Measurements from ENCODE around the gene OPN1LW.
"Not testable (repeated sequence)": the region's sequence is repeated elsewhere in the genome, so short reads cannot be mapped to it uniquely, and the experiment has no call there.

The OPN1LW gene

DNA sequence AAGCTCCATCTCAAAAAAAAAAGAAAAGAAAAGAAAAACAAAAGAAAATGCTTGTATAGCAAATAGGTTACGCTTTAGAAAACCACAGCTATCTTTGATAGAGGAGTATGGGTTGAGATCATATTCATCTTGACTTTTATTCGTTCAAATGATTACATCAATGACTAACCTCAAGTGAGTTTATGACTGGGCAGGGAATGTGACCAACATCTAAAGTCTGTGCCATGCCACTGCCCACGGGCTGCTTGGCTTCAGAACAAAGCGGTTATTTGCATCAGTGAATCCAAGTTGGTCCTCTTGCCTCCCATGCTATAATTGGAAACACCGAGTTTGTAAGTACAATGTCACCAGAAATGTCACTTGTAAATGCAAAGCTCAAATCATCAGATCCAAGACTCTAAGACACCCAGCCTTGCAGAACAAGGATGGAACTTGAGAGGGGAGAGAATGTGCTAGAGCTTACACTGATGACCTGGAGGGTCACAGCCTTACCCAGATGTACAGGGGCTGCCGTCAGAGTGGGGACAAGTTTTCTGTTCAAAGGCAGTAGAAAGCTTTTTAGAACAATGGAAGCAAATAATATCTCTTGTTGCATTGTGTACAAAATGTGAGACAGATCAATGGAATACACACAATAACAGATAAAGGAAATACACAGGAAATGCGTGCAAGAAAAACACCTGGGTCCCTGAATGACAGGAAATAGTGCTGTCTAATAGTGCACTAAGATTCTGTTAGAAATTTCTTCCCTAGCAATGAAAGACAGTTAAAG, 8.4 kb upstream of the OPN1LW start:
- no peak for DNase-seq

DNA sequence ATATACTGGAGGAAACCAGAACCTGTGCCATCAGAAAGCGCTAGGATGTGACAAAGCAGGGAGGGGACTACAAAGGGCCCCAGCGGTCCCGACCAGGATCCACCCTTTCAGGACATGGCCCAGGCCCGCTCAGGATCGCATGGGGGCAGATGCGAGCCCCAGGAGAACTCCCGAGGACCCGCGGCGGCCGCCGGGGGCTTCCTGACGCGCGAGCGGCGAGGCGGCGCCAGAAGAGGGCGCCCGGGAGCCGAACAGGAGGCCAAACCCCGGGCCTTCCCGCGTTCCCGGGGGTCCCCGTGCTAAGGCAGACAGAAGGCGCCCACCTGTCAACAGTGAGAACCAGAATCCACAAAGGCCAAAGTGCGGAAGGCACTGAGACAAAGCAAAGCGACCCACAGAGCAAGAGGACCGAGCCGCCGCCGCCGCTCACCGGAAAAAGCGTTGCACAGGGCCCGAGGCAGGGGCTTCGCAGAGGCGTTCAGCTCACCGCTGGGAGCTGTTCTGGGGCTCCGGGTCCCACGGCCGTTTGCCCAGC, 7.3 kb upstream of the OPN1LW start:
- peak; percentile 57 to 59 for DNase-seq

DNA sequence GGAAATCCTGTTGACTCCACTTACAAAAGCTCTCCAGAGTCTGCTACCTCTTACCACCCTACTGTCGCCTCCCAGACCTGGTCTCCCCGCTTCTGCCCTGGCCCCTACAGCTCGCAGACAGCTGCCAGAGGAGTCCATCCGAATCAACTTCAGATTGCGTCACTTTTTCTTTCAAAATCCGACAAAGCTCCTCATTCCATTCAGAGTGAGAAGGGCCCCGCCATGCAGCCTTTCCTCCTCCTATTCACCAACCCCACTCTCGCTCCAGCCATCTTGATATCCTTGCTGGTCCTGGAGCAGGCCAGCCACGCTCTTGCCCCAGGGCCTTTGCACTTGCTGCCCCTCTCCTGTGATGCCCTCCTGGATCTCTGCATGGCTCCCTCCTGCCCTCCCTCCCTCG, 5.2 kb upstream of the OPN1LW start:
- DNase-seq: no peak

DNA sequence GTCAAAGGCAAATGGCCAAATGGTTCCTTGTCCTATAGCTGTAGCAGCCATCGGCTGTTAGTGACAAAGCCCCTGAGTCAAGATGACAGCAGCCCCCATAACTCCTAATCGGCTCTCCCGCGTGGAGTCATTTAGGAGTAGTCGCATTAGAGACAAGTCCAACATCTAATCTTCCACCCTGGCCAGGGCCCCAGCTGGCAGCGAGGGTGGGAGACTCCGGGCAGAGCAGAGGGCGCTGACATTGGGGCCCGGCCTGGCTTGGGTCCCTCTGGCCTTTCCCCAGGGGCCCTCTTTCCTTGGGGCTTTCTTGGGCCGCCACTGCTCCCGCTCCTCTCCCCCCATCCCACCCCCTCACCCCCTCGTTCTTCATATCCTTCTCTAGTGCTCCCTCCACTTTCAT, 3.8 kb upstream of the OPN1LW start:
- no peak for DNase-seq

DNA sequence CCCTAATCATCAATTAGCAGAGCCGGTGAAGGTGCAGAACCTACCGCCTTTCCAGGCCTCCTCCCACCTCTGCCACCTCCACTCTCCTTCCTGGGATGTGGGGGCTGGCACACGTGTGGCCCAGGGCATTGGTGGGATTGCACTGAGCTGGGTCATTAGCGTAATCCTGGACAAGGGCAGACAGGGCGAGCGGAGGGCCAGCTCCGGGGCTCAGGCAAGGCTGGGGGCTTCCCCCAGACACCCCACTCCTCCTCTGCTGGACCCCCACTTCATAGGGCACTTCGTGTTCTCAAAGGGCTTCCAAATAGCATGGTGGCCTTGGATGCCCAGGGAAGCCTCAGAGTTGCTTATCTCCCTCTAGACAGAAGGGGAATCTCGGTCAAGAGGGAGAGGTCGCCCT, 3.3 kb upstream of the OPN1LW start:
- DNase-seq: no peak

DNA sequence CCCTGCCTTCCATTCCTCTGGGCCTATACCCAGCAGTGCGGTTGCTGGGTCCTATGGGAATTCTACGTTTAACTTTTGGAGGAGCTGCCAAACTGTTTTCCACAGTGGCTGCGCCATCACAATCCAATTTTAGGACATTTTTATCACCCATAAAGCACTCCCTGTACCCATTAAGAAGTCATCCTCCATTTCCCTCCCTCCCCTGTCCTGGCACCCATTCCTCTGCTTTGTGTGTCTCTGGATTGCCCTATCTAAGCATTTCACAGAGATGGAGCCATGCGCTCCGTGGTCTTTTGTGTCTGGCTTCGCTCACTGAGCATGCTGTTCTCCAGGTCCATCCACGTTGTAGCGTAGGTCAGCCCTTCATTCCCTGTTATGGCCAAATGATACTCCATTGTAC, 1.7 kb upstream of the OPN1LW start:
- no peak for DNase-seq

DNA sequence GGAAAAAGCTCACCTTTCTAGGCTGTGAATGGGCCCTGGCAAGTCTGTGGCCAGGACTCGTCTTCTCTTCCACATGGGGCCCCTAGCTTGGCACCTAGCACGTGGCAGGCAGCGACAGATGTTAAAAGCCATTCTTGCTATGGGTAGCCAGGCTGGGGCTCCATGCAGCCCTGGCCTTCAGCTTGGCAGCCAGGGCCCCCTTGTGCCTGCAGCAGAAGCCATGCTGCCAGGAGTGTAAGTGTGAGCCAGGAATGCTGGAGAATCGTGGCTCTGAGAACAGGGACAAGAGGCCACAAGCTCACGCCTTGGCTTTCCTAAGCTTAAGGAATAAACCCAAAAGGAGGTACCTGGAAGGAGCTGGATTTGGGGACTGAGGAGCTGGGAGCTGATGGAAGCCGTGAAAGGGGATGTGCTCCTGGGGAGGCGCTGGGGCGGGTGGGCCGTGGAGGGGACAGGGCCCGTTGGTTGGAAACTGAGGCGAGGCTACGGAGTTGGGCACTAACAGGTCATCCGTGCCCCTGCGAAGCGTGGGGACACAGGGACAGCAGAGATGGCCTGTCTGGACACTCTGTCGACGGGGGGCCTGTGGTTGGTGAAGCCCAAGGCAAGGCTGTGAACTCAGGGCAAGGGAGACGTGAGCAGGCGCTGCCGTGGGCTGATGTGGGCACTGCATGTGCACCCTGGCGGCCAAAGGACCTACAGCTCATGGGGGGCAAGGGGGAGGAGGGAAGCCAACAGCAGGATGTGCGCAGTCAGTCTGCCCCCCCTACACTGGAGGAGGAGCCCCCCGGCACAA, 895 bp upstream of the OPN1LW start:
- no peak for DNase-seq

DNA sequence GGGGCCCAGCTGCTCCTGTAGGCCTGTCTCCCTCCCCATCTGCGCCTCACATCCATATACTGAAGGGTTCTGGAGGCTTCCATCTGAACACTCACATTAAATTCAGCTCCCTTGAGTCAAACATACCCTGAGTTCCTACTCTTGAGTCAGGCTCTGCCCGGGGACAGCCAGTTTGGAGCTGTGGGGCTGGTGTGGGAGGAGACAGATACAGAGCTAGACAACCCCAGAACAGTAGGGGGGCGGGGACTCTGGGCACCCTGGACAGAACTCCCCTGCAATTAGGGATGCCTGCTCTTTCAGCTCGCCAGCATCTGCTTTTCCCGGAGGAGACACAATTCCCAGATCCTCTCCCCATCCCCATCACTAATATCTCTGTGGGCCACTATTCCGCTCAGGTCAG, 7.0 kb downstream of the OPN1LW start:
- not testable (repeated sequence) for DNase-seq

DNA sequence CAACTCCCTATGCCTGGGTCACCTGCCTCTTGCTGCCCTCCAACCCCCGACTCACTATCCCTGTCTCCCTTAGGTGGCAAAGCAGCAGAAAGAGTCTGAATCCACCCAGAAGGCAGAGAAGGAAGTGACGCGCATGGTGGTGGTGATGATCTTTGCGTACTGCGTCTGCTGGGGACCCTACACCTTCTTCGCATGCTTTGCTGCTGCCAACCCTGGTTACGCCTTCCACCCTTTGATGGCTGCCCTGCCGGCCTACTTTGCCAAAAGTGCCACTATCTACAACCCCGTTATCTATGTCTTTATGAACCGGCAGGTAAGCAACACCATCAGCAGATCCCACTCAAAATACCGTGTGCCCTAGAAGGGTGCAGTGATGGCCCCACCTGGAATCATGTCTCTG, 12.2 kb downstream of the OPN1LW start:
- DNase-seq: not testable (repeated sequence)

DNA sequence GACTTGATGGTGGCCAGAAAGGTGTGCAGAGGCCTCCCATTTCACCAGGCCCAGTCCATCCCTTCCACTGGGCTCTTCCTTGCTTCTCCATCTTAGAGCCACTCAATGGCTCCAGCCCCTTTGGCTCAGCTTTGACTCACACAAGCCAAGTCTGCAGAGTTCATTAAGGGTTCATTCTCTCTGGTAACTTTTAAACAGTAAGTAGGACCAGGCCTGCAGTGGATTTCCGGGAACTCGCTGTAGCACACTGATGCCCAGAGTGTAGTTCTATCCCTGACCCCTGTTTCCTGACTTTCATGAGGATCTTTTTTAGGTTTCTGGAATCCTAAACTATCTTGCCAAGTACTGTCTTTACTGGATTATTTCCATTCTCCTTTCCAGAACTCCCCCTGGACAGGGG, 13.2 kb downstream of the OPN1LW start:
- DNase-seq: not testable (repeated sequence)

DNA sequence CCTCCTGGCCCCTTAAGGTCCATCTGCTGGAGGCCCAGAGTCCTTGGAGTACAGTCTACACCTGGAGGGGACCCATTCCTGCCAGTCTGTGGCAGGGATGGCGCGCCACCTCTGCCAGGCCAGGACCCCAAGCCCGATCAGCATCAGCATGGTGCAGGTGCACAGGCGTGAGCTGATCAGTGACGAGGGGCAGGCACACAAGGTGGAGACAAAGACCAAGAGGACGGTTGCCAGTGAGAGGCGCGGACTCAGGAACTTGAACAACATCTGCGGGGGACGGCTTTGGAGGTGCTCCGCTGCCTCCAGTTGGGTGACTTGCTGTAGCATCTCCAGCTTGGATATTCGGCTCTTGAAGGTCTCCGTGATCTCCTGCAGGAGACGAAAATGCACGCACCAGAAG, 15.3 kb downstream of the OPN1LW start:
- DNase-seq: not testable (repeated sequence)

DNA sequence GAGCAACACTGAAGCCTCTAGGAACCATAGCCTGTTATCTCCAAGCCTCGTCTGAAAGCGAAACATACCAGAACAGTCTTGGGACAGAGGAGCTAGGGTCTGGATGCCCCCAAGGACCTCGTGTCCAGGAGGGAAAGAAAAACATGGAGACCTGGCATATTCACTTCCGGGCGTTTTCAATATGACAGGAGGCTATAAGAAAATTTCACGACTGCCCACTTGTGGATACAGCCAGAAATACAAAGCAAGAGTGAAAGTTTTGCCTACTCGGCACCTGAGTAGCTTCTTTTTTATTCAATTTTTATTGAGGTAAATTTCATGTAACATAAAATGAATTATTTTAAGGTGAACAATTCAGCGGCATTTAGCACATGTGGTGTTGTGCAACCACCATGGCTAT, 20.9 kb downstream of the OPN1LW start:
- DNase-seq: not testable (repeated sequence)

DNA sequence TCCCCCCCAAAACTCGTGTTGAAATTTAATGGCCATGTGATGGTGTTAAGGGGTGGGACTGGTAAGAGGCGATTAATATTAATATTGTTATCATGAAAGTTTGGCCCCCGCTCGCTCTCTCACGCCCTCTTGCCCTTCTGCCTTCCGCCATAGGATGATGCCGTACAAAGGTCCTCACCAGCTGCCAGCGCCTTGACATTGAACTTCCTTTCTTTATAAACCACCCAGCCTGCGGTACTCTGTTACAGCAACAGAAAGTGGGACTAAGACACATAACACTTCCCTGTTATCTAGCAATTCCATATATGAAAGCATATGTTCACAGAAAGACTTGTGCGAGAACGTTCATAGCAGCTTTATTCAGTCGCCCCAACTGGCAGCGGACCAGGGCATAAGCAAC, 24.3 kb downstream of the OPN1LW start:
- not testable (repeated sequence) for DNase-seq

DNA sequence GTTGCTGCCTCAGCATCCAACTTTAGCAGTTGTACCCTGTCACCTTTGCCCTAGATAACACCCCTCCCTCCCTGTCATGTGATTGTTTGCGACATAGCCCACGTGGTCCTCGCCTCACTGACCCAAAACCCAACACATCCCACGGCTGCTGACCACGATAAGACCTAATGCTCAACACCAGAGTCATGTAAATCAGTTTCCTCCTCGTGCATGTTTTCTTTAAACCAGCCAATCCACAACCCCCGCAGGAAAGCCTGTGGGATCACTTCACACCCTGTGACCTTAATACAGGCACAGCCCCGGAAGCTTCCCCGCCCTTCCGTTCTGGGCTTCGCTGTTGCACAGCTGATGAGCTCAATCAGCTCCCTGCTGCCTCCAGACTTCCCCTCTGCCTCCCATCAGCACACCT, 28.5 kb downstream of the OPN1LW start:
- not testable (repeated sequence) for DNase-seq

DNA sequence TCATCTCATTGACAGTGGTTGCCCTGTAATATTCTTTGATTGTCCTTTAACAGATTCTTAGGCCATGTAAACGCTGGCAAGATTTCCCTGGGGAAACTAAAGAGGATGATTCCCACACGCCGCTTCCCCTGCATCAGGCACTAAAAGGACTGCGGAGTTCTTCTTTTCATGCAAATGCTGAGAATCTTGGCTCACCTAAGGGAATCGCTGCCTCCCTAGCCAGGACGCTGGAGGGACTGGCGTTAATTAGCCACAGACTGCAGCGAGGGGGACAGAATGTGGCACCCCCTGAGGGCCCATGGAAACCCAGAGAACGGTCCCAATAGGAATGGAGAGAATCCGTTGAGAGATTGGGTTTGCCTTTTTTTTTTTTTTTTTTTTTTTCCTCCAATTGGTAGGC, 30.3 kb downstream of the OPN1LW start:
- not testable (repeated sequence) for DNase-seq

DNA sequence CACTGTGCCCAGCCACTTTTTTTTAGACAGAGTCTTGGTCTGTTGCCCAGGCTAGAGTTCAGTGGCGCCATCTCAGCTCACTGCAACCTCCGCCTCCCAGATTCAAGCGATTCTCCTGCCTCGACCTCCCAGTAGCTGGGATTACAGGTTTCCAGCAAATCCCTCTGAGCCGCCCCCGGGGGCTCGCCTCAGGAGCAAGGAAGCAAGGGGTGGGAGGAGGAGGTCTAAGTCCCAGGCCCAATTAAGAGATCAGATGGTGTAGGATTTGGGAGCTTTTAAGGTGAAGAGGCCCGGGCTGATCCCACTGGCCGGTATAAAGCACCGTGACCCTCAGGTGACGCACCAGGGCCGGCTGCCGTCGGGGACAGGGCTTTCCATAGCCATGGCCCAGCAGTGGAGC, 38.3 kb downstream of the OPN1LW start, which contains the start of gene OPN1MW:
Gene OPN1MW, plus strand, starts transcription at position 301 of the 400 bp plus-strand sequence. Its CDS starts 82 bp downstream, at position 383.
- DNase-seq: not testable (repeated sequence)

DNA sequence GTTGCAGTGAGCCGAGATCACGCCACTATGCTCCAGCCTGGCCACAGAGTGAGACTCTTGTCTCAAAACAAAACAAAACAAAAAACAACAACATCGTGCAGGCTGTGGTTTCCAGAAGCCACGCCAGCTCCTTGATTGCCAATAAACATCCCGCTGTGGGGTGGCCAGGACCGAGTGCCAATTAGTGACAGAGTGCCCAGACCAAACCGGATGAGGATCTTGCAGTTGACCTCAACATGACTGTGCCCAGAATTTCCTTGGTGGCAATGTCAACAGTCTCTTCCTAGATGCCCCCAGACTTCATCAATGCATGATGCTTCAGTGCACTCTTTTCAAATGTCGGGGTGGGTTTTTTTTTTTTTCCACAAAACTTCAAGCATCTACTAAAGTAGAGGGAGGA, 39.8 kb downstream of the OPN1LW start:
- DNase-seq: not testable (repeated sequence)

DNA sequence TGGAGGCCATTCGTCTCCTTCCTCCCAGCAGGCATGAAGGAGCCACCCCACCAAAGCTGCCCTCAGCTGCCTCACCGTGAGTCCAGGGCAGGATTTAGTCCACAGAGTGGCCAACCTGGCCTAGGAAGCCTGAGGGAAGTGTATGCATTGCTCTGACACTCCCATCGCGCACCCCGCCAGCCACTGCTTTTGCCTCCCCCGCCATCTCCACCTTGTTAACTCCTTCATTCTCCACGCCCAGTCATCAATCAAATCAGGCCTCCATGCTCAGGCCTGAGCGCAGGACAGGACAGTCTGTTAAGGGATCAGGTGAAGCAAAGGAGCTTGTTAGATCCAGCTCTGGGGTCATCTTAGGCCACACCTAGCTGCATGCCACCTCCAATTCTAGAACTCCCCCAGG, 48.8 kb downstream of the OPN1LW start:
- DNase-seq: not testable (repeated sequence)

DNA sequence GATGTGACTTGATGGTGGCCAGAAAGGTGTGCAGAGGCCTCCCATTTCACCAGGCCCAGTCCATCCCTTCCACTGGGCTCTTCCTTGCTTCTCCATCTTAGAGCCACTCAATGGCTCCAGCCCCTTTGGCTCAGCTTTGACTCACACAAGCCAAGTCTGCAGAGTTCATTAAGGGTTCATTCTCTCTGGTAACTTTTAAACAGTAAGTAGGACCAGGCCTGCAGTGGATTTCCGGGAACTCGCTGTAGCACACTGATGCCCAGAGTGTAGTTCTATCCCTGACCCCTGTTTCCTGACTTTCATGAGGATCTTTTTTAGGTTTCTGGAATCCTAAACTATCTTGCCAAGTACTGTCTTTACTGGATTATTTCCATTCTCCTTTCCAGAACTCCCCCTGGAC, 50.3 kb downstream of the OPN1LW start:
- DNase-seq: not testable (repeated sequence)

DNA sequence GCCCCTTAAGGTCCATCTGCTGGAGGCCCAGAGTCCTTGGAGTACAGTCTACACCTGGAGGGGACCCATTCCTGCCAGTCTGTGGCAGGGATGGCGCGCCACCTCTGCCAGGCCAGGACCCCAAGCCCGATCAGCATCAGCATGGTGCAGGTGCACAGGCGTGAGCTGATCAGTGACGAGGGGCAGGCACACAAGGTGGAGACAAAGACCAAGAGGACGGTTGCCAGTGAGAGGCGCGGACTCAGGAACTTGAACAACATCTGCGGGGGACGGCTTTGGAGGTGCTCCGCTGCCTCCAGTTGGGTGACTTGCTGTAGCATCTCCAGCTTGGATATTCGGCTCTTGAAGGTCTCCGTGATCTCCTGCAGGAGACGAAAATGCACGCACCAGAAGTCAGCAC, 52.4 kb downstream of the OPN1LW start:
- DNase-seq: not testable (repeated sequence)

Measured in activated CD4-positive, alpha-beta T cell treated with anti-CD3 and anti-CD28 coated beads, Interleukin-2, amount 50 U/mL, for 4 hours (primary cell).